ENCODE data around the gene ADAM30.

ADAM30 gene

DNA sequence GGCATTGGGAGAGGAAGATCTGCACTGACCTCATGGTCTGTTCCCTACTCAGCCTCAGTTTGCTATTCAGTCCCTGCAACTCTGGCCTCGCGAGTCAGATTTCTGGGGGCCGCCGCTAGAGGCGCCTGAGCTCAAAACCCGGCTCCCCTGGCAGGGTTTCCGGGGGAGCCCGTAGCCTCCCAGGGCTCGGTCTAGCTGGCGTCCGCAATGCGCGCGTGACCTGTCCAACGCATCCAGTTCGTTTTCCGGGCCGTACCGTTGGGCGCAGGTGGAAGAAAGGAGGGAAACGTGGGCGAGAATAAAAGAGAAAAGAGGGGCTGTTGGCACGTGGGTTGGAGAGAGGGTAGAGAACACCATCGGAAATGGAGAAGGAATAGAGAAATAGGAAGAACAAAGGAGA lies at the start of gene ADAM30:
Gene ADAM30 (minus strand): TSS at position 213 of the 400 bp plus-strand sequence. CDS start 179 bp downstream, at position 34.
- CTCF ChIA-PET = no interaction called here
- POLR2A ChIA-PET (ENCODE audit: low non-redundant PET) = no interaction called here
- no peak within 1 kb of the TSS for H3K27ac ChIP-seq
- no peak for DNase-seq (ENCODE audit: low spot score)
- TF ChIP-seq, protein P1, sequence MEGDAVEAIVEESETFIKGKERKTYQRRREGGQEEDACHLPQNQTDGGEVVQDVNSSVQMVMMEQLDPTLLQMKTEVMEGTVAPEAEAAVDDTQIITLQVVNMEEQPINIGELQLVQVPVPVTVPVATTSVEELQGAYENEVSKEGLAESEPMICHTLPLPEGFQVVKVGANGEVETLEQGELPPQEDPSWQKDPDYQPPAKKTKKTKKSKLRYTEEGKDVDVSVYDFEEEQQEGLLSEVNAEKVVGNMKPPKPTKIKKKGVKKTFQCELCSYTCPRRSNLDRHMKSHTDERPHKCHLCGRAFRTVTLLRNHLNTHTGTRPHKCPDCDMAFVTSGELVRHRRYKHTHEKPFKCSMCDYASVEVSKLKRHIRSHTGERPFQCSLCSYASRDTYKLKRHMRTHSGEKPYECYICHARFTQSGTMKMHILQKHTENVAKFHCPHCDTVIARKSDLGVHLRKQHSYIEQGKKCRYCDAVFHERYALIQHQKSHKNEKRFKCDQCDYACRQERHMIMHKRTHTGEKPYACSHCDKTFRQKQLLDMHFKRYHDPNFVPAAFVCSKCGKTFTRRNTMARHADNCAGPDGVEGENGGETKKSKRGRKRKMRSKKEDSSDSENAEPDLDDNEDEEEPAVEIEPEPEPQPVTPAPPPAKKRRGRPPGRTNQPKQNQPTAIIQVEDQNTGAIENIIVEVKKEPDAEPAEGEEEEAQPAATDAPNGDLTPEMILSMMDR (conservative IDR thresholded peaks at IDR 0.05; ENCODE audit: low read depth) = no peak; the same call in 1 of the 2 replicates

DNA sequence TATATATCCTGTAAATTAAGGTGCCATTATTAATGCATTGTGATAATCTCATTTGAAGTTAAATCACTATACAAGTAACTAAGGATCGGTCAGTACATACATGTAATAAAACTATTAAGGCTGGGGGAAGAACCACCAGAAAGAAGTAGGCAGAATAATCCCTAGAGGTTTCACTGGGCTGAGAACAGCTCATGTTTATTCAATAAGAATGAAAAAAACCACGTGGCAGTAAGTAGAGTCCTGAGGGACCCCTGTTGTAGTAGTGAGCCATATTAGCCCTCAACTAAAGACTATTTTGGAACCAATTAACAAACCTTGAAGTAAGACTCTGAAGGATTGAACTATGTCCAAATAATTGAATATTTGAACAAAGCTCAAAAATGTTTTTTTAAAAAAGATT lies 46.9 kb upstream of the ADAM30 start:
- POLR2A ChIA-PET (ENCODE audit: low non-redundant PET) = no interaction called here
- CTCF ChIA-PET = no interaction called here
- H3K27ac ChIP-seq = no peak overlapping the region
- DNase-seq (ENCODE audit: low spot score) = no peak
- TF ChIP-seq, protein P1 (conservative IDR thresholded peaks at IDR 0.05; ENCODE audit: low read depth) = no peak

DNA sequence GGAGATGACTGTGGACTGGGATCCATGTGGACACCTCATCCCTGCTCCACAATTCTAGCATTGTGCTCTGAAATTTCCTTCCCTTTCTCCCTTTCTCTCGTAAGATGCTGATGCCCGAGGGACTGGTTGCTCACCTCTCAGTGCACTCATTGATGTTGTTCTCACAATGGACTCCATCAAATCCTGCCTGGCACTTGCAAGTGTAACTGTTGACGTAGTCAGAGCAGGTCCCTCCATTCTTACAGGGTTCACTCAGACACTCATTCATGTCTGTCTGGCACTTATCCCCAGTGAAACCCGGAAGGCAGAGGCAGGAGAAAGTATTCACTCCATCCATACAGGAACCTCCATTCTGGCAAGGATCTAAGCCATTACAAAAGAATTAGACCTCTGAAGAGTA lies 45.1 kb upstream of the ADAM30 start:
- CTCF ChIA-PET = no interaction called here
- POLR2A ChIA-PET (ENCODE audit: low non-redundant PET) = no interaction called here

DNA sequence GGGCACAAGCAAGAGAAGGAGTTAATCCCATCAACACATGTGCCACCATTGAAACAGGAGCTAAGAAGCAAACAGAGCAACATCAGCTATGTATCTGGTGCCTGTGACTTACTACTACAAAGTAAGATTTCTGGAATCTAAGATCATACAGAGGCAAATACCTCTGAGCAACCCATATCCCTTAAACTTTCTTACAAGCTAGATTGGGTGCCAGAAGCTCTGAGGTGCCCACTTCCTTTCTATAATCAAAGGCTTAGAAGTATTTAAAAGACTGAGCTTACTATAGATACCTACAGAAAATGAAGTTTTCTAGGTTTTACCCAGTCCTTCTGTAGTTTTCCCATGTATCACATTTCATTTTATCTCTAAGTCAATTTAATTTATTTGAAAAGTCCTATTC lies 44.4 kb upstream of the ADAM30 start:
- H3K27ac ChIP-seq = no peak overlapping the region
- TF ChIP-seq, protein P1 (conservative IDR thresholded peaks at IDR 0.05; ENCODE audit: low read depth) = no peak
- CTCF ChIA-PET = no interaction called here
- POLR2A ChIA-PET (ENCODE audit: low non-redundant PET) = no interaction called here
- no peak for DNase-seq (ENCODE audit: low spot score)

More for the DNA sequence above, 45.1 kb upstream of the ADAM30 start:
- TF ChIP-seq, protein P1 (conservative IDR thresholded peaks at IDR 0.05; ENCODE audit: low read depth) = no peak
- no peak overlapping the region for H3K27ac ChIP-seq
- DNase-seq (ENCODE audit: low spot score) = no peak

DNA sequence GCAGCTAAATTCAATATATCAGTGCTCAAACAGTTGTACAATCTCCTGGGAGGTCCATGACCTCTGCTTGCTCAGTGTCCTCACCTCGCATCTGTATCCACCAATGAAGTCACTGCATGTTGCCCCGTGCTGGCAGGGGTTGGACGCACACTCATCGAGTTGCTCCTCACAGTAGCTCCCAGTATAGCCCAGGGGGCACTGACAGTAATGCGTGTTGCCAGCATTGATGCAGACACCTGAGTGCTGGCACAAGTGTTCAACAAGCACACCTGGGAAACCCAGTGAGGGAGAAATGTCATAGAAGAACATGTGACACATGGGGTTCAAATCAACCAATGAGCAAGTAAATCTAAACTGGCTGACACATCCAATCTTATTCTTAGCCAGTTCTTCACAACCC lies 40.9 kb upstream of the ADAM30 start:
- H3K27ac ChIP-seq = no peak overlapping the region
- DNase-seq (ENCODE audit: low spot score) = no peak
- ChIA-PET POLR2A (ENCODE audit: low non-redundant PET) (no interaction called here), CTCF (no interaction called here)
- TF ChIP-seq, protein P1 (conservative IDR thresholded peaks at IDR 0.05; ENCODE audit: low read depth) = no peak

DNA sequence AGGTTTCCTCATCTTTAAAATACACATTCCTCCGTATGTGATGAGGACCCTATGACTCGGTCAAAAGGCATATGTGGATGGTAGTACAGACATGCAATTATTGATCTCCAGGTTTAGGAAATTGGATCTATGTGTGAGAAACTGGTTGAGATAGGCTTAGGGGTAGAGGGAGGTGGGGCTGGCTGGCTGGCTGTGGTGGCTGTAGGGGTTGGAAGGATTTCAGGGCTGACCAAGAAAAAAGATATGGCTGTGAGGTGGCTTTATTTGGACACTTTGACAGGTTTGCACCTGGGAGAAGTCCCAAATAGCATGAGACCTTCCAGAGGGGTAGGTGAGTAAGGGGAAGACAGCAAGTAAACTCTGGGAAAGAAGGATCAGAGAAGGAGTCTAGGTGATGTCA lies 39.6 kb upstream of the ADAM30 start:
- ChIA-PET CTCF (no interaction called here), POLR2A (ENCODE audit: low non-redundant PET) (no interaction called here)
- no peak overlapping the region for H3K27ac ChIP-seq
- TF ChIP-seq, protein P1 (conservative IDR thresholded peaks at IDR 0.05; ENCODE audit: low read depth) = no peak
- DNase-seq (ENCODE audit: low spot score) = no peak

DNA sequence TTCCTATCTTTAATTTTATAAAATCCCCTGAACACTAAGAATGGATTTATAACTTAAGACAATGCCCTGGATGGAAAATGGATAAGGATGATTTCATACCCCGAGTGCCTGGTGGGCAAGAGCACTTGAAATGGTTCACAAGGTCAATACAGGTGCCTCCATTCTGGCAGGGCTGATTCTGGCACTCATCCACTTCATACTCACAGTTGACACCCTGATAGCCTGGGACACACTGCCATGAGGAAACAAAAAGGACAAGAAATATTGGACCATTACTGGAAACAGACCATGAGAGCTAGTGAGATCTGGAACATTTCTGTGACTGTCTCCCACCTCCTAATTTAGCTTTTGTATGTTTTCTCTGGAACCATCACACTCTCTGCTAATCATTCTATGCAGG lies 39.1 kb upstream of the ADAM30 start:
- no peak for DNase-seq (ENCODE audit: low spot score)
- no peak overlapping the region for H3K27ac ChIP-seq
- ChIA-PET CTCF (no interaction called here), POLR2A (ENCODE audit: low non-redundant PET) (no interaction called here)
- TF ChIP-seq, protein P1 (conservative IDR thresholded peaks at IDR 0.05; ENCODE audit: low read depth) = no peak
